ENCODE measurements around the gene SORCS2. TPM values are rescaled to one million over a fixed set of nuclear protein-coding genes. Genes with fewer than 3 reads are reported as not detected.

SORCS2 gene
- polyA plus RNA-seq, 1 donor from 2014 or later = 1.0 TPM

- H4K20me1 ChIP-seq (ENCODE audit: insufficient read depth) = no peaks in the 10 kb centered on the region
- TF ChIP-seq SMC3 (conservative IDR thresholded peaks at IDR 0.05; ENCODE audit: poor library complexity) (no peak), MXI1 (conservative IDR thresholded peaks at IDR 0.05; ENCODE audit: poor library complexity, severe bottlenecking) (no peak)
- H3K36me3 ChIP-seq (ENCODE audit: insufficient read depth, low read length) = no peaks in the 10 kb centered on the region
- no peak overlapping the region for H3K4me3 ChIP-seq (ENCODE audit: low read length)
- H3K27ac ChIP-seq (ENCODE audit: low read length) = no peak overlapping the region
- no peaks in the 10 kb centered on the region for H3K27me3 ChIP-seq (ENCODE audit: insufficient read depth, low read depth, low read length)
- no peak overlapping the region for H2AFZ ChIP-seq (ENCODE audit: low read depth, low read length)
- H3K9ac ChIP-seq (ENCODE audit: low read length) = no peak overlapping the region
- no peaks in the 10 kb centered on the region for H3K9me3 ChIP-seq (ENCODE audit: low read length)
- no peaks in the 10 kb centered on the region for H3K9me2 ChIP-seq (ENCODE audit: insufficient read depth, low read length)
- H3K4me2 ChIP-seq (ENCODE audit: low read length) = no peak overlapping the region
- no peaks in the 10 kb centered on the region for H3F3A ChIP-seq (ENCODE audit: insufficient read depth, low read length, poor library complexity, severe bottlenecking)
- H3K79me2 ChIP-seq (replicated peaks; ENCODE audit: insufficient read depth, low read length) = no peaks in the 10 kb centered on the region
Measured at GRCh38 chr4:7700665-7701064, 508.3 kb downstream of the SORCS2 start.

- H3K9me3 ChIP-seq (ENCODE audit: low read length) = no peaks in the 10 kb centered on the region
- H3K36me3 ChIP-seq (ENCODE audit: insufficient read depth, low read length) = no peaks in the 10 kb centered on the region
- H3K9ac ChIP-seq (ENCODE audit: low read length) = no peak overlapping the region
- no peak for TF ChIP-seq EZH2 (IDR thresholded peaks at IDR 0.05; ENCODE audit: borderline replicate concordance, insufficient read depth, low read length, poor library complexity, severe bottlenecking)
- TF ChIP-seq RAD21 (conservative IDR thresholded peaks at IDR 0.05) = no peak
- no peak for TF ChIP-seq MXI1 (conservative IDR thresholded peaks at IDR 0.05; ENCODE audit: poor library complexity, severe bottlenecking)
- no peak for TF ChIP-seq POLR2AphosphoS5 (IDR thresholded peaks at IDR 0.05)
- no peak for TF ChIP-seq SMC3 (conservative IDR thresholded peaks at IDR 0.05; ENCODE audit: poor library complexity)
- TF ChIP-seq CTCF (IDR thresholded peaks at IDR 0.05; ENCODE audit: poor library complexity, severe bottlenecking) = no peak
- TF ChIP-seq TAF1 (IDR thresholded peaks at IDR 0.05; ENCODE audit: low read depth) = no peak
- TF ChIP-seq EP300 (conservative IDR thresholded peaks at IDR 0.05; ENCODE audit: poor library complexity, severe bottlenecking) = no peak
- no peak for TF ChIP-seq REST (IDR thresholded peaks at IDR 0.05; ENCODE audit: borderline replicate concordance)
- H3K27me3 ChIP-seq (ENCODE audit: insufficient read depth, low read depth, low read length) = no peaks in the 10 kb centered on the region
- no peak overlapping the region for H3K4me2 ChIP-seq (ENCODE audit: low read length)
- H3F3A ChIP-seq (ENCODE audit: insufficient read depth, low read length, poor library complexity, severe bottlenecking) = no peaks in the 10 kb centered on the region
- H3K27ac ChIP-seq (ENCODE audit: low read length) = no peak overlapping the region
- no peak overlapping the region for H3K4me3 ChIP-seq (ENCODE audit: low read length)
- no peaks in the 10 kb centered on the region for H4K20me1 ChIP-seq (ENCODE audit: insufficient read depth)
- H3K79me2 ChIP-seq (replicated peaks; ENCODE audit: insufficient read depth, low read length) = no peaks in the 10 kb centered on the region
- H2AFZ ChIP-seq (ENCODE audit: low read depth, low read length) = no peak overlapping the region
- no peaks in the 10 kb centered on the region for H3K9me2 ChIP-seq (ENCODE audit: insufficient read depth, low read length)
Measured at GRCh38 chr4:7701866-7702649, 509.7 kb downstream of the SORCS2 start.

Data from neural cell (in vitro differentiated cells).